HG02571 (cell line): ENCODE measurements around the gene FAAP24.
"Not testable (repeated sequence)": the region's sequence is repeated elsewhere in the genome, so short reads cannot be mapped to it uniquely, and the experiment has no call there.

Experiments used
- ATAC-seq: cut with Tn5 transposase; IDR thresholded peaks from one replicate; pipeline ENCODE4 v1.9.1; 2021; ENCODE audit warnings: mild to moderate bottlenecking, moderate library complexity; ENCODE audit not compliant: unreplicated experiment

FAAP24 gene, protein sequence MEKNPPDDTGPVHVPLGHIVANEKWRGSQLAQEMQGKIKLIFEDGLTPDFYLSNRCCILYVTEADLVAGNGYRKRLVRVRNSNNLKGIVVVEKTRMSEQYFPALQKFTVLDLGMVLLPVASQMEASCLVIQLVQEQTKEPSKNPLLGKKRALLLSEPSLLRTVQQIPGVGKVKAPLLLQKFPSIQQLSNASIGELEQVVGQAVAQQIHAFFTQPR

DNA sequence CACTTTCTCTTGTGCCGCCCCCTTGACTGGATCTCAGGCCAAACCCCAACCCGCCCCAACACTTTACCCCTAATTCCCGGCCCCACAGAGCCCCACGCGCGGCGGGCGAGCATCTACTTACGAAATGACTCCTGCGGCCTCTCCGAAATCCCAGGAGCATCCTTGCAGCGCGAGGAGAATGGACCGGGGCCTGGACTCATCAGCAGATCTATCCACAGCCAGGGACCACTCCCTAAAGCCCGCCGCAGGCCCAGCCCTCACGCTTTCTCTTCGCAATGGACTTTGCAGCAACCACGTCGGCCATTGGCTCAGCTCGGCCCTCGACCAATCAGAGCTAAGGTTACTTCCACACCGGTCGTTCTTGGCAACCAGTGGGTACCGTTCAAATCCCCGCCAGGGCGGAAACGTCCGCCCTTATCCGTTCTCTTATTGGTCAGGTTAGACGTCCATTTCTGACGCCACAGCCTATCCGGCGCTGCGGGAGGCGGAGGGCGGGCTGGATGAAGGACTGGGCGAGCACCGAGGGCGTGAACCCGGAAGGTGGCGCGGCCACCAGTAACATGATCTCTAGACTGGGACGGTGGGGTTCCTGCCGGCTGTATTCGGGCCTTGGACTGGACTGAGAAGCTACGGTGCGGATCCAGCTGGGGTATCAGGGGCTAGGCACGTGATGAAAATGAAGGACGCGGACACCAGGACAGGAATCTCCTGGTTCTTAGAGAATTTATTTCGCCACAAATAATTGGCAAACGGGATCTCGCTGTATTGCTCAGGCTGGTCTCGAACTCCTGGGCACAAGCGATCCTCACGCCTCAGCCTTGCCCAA, at the start of gene FAAP24, which contains the start of gene CEP89:
Gene FAAP24 (plus strand): TSS at position 528 of the 826 bp plus-strand sequence. CDS start 955 bp downstream, outside the sequence.
Gene CEP89 (minus strand): TSS at position 244 of the 826 bp plus-strand sequence. CDS start 84 bp downstream, at position 160.
- ATAC-seq: peak; percentile 98

DNA sequence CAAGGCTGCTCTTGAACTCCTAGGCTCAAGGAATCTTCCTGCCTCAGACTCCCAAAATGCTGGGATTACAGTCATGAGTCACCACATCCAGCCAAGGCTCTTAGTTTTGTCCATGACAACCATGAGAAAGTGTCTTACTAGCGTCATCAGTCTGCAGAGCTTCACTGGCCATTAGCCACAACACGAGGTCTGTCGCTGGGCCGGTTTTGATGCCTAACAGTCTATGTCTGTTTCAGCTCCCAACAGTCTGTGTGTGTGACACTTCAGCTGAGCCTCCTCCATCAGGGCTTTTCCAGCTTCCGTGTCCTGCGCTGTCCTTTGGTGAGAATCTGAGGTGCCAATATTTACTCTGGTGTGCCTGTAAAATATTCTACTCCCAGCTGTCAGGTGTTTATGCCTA, 47.8 kb upstream of the FAAP24 start:
- ATAC-seq: no peak

DNA sequence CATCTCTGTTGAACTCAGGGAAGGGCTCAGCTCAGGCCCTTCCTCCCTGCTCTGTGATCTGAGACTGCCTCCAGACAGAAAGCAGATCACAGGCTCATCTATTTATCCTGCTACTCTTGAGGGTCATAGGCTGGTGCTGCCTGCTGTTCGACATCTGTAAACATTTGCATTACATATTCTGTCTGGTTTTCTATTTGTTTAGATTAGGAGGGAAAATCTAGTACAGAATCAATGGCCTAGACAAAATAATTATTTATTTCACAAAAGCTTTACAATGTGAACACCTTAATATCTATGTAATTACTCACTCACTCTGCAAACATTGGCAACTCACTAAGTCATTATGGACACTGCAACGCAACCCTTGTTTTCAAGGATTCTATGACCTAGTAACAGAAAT, 43.2 kb upstream of the FAAP24 start:
- no peak for ATAC-seq

DNA sequence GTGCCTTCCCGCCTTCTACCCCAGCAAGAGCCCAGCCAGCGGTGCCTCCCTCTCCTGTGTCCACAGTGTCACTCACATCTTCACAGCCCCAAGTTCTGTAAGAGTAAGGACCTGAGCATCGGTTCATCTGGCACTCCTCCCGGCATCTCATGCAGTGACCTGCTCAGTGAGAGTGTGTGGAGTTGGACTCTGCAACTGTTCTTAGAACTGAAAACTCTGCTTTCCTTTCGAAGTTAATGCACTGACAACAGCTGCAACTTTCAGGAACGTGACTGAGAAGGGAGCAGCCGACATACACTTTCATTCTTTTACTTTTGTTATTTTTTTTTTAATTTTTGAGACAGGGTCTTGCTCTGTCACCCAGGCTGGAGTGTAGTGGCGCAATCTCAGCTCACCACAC, 41.5 kb upstream of the FAAP24 start:
- no peak for ATAC-seq

DNA sequence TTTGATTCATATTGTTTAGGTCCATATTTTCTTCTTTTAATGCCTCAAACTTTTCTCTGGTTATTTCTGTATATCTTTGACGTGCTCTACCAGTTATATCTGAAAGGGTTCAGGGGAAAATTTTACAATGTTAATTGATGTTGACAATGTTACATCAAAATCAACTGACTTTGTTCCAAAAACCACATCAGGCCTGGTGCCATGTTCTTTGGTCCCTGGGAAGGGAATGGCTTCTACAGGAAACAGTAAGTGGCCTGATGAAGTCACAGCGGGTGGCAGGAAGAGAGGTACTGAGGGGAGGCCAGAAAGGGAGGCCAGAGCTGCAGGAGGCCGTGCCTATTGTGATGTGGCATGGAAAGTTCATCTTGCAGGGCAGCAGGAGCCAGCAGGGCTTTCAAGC, 38.5 kb upstream of the FAAP24 start:
- no peak for ATAC-seq

DNA sequence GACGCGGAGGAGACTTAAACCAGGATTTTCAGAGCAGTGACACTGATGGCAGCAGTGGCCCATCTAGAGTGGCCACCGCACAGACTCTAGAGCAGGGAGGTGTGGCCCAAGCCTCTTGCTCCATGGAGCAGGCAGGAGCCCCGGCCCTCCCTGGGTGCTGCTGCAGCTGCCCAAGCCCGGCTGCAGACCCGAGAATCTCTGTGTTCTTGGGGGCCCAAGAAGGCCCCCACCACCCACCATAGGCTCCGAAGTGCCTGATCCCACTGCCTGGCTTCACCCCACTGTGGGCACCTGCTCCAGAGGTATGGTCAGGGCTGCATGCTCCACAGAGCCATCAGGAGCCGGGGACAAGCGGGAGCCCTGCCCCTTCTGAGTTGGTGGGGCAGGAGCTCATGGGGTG, 36.4 kb upstream of the FAAP24 start:
- ATAC-seq: no peak

DNA sequence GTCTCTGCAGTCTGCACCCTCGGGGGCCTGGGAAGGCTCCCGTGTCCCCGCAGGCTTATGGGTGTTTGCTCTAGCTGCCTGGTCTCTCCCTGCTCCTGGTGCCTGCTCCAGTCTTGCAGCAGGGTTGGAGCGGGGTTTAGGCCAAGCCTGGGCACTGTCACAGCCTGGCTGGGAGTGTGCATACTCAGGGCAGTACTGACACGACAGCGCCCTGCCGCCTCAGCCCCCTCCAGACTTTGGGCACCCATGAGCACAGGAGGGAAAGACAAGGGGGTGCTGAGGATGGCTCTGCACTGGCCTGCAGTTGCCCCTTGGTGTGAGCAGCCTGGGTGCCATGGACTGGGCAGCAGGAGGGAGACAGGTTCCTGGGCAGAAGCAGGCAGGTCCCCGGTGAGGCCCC, 36.0 kb upstream of the FAAP24 start:
- no peak for ATAC-seq

DNA sequence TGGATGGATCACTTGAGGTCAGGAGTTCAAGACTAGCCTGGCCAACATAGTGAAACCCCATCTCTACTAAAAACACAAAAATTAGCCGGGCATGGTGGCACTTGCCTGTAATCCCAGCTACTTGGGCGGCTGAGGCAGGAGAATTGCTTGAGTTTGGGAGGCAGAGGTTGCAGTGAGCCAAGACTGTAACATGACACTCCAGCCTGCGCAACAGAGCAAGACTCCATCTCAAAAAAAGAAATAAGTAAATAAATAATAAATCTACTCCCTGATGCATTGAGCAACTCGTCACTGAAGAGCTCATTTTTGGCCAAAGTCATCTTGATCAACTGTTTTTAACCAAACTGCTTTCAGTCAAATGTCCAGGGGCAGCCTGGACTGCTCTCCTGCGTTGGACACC, 30.8 kb upstream of the FAAP24 start:
- not testable (repeated sequence) for ATAC-seq

DNA sequence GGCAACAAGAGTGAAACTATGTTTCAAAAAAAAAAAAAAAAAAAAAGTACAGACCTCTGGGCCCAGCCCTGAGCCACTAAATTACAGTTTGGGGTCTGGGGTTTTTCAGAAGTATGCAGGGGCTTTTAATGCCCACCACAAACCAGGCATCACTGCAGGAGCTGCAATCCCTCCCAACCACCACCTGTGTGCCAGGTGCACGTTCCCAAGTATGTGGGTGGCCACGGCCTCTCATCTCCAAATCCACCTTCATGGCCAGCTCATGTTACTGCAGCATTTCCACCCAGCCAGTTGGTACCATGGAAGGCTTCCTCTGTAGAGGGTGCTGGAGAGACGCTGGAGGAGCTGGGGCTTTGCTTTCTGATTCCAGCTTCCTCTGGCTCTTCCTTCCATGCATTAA, 26.8 kb upstream of the FAAP24 start:
- ATAC-seq: no peak

DNA sequence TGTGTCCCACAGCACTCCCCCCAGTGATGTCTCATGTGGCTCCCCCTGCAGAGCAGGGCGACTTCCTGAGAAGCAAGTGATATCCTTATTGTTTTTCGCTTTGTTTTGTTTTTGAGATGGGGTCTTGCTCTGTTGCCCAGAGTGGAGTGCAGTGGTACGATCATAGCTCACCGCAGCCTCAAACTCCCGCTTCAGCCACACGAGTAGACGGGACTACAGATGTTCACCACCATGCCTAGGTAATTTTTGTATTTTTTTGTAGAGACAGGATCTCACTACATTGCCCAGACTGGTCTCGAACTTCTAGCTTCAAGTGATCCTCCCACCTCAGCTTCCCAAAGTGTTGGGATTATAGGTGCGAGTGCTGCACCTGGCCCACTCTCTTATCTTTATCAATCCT, 5.3 kb upstream of the FAAP24 start:
- no peak for ATAC-seq

DNA sequence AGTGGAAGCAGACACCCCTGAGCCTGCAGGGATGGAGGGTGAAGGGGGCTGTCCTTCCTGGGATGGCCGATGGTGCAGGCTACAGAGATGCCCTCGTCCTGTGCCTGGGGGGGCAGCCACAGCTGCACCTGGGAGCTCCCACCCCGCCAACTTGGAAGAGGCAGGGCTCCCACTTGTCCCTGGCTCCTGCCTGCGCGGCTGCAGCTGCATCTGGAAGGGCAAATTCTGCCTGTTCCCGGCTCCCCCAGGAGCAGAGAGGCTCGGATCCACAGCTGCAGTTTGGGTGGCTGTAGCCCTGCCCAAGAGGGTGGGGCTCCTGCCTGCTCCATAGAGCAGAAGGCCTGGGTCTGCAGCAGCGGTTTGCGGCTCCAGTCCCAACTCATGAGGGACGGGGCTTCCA, 2.5 kb upstream of the FAAP24 start:
- no peak for ATAC-seq

DNA sequence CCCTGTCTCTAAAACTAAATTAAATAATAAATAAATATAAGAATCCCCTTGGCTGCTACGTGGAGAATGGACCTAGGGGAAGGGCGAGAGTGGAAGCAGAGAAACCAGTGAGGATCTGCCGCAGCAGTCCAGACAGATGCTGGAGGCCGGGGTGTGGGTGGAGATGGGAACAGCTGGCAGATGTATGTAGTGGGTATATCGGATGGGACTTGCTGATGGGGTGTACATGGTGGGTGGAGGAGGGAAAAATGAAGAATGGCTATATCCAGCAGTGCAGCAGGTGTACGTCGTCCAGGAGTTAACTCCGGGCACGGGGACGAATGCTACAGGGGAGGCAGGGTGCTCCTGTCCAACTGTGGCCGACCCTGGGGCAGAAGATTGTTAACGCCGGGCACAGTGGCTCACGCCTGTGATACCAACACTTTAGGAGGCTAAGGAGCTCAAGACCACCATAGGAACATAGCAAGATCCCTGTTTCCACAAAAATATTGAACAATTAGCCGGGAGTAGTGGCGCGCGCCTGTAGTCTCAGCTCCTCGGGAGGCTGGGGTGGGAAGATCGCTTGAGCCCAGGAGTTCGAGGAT, 938 bp upstream of the FAAP24 start:
- no peak for ATAC-seq

DNA sequence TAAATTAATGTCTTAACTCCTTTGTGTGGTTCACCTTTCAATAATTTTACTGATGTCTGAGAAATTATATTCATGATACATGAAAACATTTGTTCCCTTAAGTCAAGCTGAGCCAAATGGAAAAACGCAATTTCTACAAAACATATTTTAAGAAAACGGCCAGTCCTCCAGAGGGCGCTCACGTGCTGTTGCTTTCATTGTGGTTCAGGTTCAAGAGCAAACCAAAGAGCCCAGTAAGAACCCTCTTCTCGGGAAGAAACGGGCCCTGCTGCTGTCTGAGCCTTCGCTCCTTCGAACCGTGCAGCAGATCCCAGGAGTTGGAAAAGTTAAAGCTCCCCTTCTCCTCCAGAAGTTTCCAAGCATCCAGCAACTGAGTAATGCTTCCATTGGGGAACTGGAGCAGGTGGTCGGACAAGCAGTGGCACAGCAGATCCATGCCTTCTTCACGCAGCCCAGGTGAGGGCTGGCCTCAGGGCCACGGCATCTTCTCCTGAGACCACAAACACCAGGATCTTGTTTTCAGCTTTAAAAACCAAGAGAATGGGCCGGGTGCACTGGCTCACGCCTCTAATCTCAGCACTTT, 4.3 kb downstream of the FAAP24 start:
- ATAC-seq: no peak

DNA sequence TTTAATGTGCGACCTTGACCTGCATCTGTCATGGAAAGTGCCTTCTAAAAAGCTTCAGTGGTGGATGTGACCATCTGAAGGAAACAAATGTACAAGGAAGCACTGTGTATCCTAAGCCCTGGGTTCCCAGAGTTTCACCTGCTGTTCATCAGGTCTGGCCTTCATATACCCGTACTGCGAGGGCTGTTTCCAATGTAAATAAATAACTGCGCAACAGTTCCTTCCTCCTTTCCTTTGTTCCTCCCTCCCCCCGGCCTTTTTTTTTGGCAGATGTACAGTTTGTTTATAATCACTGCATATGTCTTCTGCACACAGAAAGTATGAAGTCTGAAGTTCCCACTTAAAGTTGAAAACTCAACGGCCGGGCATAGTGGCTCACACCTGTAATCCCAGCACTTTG, 5.2 kb downstream of the FAAP24 start:
- no peak for ATAC-seq

DNA sequence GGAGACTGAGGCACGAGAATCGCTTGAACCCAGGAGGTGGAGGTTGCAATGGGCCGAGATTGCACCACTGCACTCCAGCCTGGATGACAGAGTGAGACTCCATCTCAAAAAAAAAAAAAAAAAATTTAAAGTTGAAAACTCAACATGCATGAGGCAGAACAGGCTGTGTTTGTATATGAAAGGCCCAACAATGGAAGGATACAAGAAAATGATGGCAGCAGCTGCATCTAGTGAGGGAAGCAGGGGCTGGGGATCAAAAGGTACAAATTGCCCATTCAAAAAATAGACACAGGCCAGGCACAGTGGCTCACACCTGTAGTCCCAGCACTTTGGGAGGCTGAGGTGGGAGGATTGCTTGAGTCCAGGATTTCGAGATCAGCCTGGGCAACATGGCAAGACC, 5.8 kb downstream of the FAAP24 start:
- not testable (repeated sequence) for ATAC-seq

DNA sequence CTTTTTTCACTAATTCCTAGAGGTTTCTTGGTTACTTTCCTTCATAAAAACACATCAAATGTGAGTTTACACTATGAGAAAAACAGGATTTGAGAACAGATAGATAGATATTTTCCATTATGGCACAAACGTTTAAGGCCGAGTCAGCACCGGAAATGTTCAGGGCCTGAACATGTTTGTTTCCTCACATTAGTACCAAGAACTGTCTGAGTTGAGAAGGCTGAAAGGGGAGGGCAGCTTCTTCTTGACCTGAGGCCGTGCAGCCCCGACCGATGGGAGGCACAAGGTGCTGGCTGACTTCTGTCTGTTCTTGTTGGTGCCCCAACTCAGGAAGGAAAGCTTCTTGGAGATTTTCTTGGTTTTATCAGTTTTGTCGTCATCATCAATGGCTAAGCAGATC, 7.8 kb downstream of the FAAP24 start:
- not testable (repeated sequence) for ATAC-seq

DNA sequence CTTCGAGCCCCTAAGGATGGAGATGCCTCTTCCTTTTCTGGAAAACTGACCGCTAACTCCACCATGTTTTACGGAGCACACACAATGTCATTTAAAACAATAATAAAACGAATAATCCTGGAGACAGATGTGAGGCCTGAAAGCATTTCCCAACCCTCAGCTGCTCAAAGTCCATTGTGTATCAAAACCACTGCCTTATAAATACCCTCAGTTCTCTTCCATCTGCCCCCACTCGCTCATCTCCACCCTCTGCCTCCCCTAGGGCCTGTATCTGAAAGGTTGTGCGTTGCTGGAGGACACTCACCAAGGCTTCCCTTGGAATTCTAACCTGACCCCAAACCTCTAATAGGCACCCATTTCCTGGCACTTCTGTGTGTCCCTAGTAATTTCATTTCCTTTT, 10.4 kb downstream of the FAAP24 start:
- ATAC-seq: not testable (repeated sequence)

DNA sequence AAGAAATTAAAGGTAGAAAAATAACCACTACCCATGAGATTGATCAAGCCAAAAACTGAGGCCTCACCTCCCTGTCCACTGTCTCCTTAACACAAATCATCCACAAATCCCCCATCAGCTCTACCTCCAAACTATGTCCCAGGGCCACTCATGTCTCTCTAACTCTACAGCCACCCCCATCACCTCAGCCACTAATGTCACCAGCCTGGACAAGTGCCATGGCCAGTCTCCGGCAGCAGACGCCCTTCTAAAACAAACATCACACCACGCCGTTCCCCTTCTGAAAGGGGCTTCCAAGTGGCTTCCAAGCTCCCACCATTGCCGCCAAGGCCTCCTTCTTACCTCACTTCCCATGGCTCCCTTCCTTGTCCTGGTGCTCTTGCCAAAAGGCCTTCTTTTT, 16.2 kb downstream of the FAAP24 start:
- ATAC-seq: not testable (repeated sequence)

DNA sequence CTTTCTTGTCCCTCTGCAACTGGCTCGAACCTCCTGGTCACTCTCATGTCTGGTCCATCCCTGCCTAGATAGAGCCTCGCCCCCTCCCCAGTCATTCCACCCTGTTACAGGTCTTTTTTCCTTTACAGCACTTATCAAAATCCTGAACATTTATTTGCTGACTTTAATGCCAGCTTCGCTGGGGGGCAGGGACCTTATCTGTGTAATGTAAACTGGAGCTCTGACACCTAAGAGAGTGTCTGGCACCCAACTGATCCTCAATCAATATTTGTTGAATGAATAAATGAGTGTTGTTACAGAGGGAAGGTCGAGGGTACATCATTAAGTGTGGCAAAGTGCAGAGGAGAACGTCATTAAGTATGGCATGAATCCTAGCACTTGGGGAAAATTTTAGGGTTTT, 16.7 kb downstream of the FAAP24 start:
- no peak for ATAC-seq

DNA sequence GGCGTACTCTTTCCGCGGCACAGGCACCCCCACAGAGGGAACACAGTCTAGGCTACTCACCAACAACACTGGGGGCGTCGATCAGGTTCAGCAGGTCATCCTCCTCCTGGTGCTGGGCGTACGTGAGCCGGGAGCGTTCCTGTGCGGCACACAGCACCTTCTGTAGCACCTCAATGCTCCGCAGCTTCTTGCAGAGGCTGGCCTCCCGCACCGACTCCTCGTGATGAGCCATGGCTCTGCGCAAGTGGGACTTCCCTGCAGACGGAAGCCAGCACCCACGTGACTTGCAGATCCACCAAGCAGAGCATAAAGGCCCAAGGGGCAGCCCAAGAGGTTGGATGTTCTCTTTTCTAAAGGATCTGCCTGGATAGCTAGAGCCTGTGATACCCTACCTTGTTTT, 23.9 kb downstream of the FAAP24 start:
- ATAC-seq: not testable (repeated sequence)

DNA sequence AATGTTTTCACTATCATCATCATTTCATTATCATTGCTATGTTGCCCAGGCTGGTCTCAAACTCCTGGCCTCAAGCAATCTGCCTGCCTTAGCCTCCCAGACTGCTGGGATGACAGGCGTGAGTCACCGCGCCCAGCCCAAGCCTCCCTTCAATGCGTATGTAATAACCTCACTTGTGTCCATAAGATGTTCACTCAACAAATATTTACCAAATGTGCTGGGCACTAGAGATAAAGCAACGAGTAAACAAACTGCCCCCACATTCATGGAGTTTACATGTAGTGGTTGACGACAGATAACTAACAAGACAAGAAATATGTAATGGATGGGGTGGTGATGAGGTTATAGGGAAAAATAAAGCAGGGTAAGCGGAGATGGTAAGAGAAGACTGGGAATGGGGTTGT, 25.0 kb downstream of the FAAP24 start:
- ATAC-seq: not testable (repeated sequence)
